Caco-2 (cell line): Measurements from ENCODE around the gene TMEM62. TPM values are rescaled to one million over a fixed set of nuclear protein-coding genes. Genes with fewer than 3 reads are reported as not detected.

Experiments
- BruUV-seq: library from RNA; stranded (reverse); fragments of 400-500 nt; replicated peaks from 2 replicates; lab custom pipeline; 2021; lab: Mats Ljungman, UMichigan
- CTCF ChIA-PET: fragments of 300-600 bp; sonication (Branson Sonifier 250); formaldehyde crosslinking; loops from one replicate; lab custom pipeline; 2022; ENCODE audit warnings: antibody characterized with exemption; lab: Charles Lee
- POLR2A ChIA-PET: fragments of 300-600 bp; sonication (Branson Sonifier 250); formaldehyde crosslinking; loops from one replicate; lab custom pipeline; 2022; ENCODE audit warnings: antibody characterized with exemption; lab: Charles Lee
- DNase-seq, 2 experiments: peaks; one replicate each; pipeline versions ENCODE4 v3.0.0 to v3.0.0-alpha.2; 2020 to 2022
- H3K27me3 ChIP-seq: replicated peaks from 2 replicates; pipeline ENCODE4 v1.6.0; 2011; ENCODE audit warnings: low read length; ENCODE audit not compliant: control insufficient read depth, insufficient read depth
- H3K36me3 ChIP-seq: 2 replicates; pipeline ENCODE4 v1.5.1; 2011; ENCODE audit warnings: low read length; ENCODE audit not compliant: control insufficient read depth, insufficient read depth
- H3K4me1 ChIP-seq: fragments of 250-450 bp; sonication (Bioruptor Pico); 2 replicates; pipeline ENCODE4 v1.5.1; 2020; ENCODE audit warnings: mild to moderate bottlenecking
- H3K4me3 ChIP-seq: 2 replicates; pipeline ENCODE4 v1.5.1; 2011; ENCODE audit warnings: low read depth, mild to moderate bottlenecking, control low read depth, low read length
- H3K9me3 ChIP-seq: fragments of 250-450 bp; sonication (Bioruptor Pico); 2 replicates; pipeline ENCODE4 v1.5.1; 2020; ENCODE audit warnings: mild to moderate bottlenecking, moderate library complexity
- H3K27ac Mint-ChIP-seq: one replicate; pipeline ENCODE4 v1.8.0; 2022; ENCODE audit warnings: mixed read lengths; ENCODE audit not compliant: unreplicated experiment
- H3K27me3 Mint-ChIP-seq: one replicate; pipeline ENCODE4 v1.8.0; 2022; ENCODE audit warnings: mixed read lengths; ENCODE audit not compliant: insufficient read depth, unreplicated experiment
- H3K36me3 Mint-ChIP-seq: one replicate; pipeline ENCODE4 v1.8.0; 2022; ENCODE audit warnings: mild to moderate bottlenecking, mixed read lengths; ENCODE audit not compliant: insufficient read depth, unreplicated experiment
- H3K4me1 Mint-ChIP-seq: one replicate; pipeline ENCODE4 v1.8.0; 2022; ENCODE audit warnings: low read depth, mixed read lengths; ENCODE audit not compliant: unreplicated experiment
- H3K4me3 Mint-ChIP-seq: one replicate; pipeline ENCODE4 v1.8.0; 2022; ENCODE audit warnings: mild to moderate bottlenecking, moderate library complexity, mixed read lengths; ENCODE audit not compliant: unreplicated experiment
- H3K9me3 Mint-ChIP-seq: one replicate; pipeline ENCODE4 v1.8.0; 2022; ENCODE audit warnings: mixed read lengths; ENCODE audit not compliant: unreplicated experiment
- CTCF ChIP-seq, 2 experiments: fragments of 200-600 bp in 1 of 2; IDR thresholded peaks; 1 replicate in 1 of 2; 2 replicates in 1 of 2; pipeline versions ENCODE4 v1.5.1 to v1.8.0; 2011 to 2022; ENCODE audit warnings: antibody characterized with exemption in 1 of 2, control low read depth in 1 of 2, inconsistent platforms in 1 of 2, low read depth in 1 of 2, low read length in 1 of 2, mild to moderate bottlenecking in 1 of 2, moderate library complexity in 1 of 2; ENCODE audit not compliant: insufficient read depth in 1 of 2, severe bottlenecking in 1 of 2, unreplicated experiment in 1 of 2
- intact Hi-C: fragments of 100-400 bp; cut with micrococcal nuclease; formaldehyde crosslinking; loops from one replicate; pipeline ENCODE4 v1.10.0; 2022; ENCODE audit not compliant: unreplicated experiment
- total RNA-seq: library from RNA; stranded (reverse); gene quantifications from 2 replicates; pipeline ENCODE4 v1.2.3, GENCODE V29; 2022

The TMEM62 gene
- total RNA-seq, 1 experiment from 2014 or later: 23.7 TPM

GRCh38 chr15:43226436-43227305 is 93.3 kb downstream of the TMEM62 start:
- no peak overlapping the region for H3K4me3 Mint-ChIP-seq
- intact Hi-C loops: no loop called here
- Histone ChIP-seq H3K9me3 (no peaks in the 10 kb centered on the region), H3K4me1 (no peaks in the 10 kb centered on the region), H3K4me3 (no peak overlapping the region), H3K27me3 (no peaks in the 10 kb centered on the region), H3K36me3 (no peaks in the 10 kb centered on the region)
- BruUV-seq: no TSS peak
- no peaks in the 10 kb centered on the region for H3K36me3 Mint-ChIP-seq
- H3K27ac Mint-ChIP-seq: no peak overlapping the region
- CTCF ChIA-PET: interaction anchor here (1.5 to 1.9 kb wide), 3 partner anchors 22 to 59 kb away, joined by 12 to 59 read pairs (median 13); no protein-coding TSS in a partner anchor
- TF ChIP-seq CTCF (IDR thresholded peaks at IDR 0.05; ENCODE audit: insufficient read depth in 1 of 2, low read depth in 1 of 2, low read length in 1 of 2, severe bottlenecking in 1 of 2, unreplicated experiment in 1 of 2): no peak
- POLR2A ChIA-PET: no interaction called here
- no peak for DNase-seq
- no peaks in the 10 kb centered on the region for H3K9me3 Mint-ChIP-seq
- peaks cover 2% of the 10 kb centered on the region for H3K27me3 Mint-ChIP-seq
- no peaks in the 10 kb centered on the region for H3K4me1 Mint-ChIP-seq

DNA sequence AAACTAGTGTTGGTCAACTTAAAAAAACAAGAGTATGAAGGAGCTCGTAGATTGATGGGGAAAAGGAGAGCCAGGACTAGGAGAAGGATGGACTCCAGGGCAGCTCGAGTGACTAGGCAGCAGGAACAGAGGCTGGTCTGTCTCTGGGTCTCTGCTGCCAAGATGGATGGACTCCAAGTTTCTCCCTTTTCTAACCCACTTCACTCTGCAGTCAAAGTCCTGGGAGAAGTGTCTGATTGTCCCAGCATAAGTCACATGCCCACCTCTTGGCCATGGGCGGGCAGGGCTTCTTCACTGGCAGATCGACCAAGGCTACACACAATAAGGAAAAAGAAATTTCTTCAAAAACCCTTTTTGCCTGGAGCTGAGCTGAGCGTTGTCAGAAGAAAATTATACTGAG is 96.6 kb downstream of the TMEM62 start:
- no peak for TF ChIP-seq CTCF (IDR thresholded peaks at IDR 0.05; ENCODE audit: insufficient read depth in 1 of 2, low read depth in 1 of 2, low read length in 1 of 2, severe bottlenecking in 1 of 2, unreplicated experiment in 1 of 2)

DNA sequence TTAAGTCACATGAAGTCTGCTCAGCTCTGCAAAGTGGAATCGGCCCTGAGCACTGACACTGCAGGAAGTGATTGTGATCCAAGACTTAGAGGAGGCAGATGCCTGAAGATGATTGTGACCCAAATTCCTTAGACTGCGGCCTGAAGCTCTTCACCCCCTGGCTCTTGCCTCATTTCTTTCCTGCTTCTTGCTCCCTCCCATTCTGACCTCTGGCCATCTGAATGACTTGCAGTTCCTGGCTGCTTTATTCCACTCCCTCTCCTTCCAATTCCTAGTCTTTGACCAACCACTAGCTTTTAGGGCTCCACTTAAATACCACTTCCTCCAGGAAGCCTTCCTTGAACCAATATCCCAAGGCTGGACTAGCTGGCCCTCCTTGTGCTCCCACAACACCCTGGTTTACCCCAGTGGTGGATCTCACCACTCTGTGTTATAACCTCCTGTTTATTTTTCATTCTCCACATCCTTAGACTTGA is 97.3 kb downstream of the TMEM62 start:
- Mint-ChIP-seq H3K4me3 (no peak overlapping the region), H3K36me3 (no peaks in the 10 kb centered on the region), H3K9me3 (no peaks in the 10 kb centered on the region), H3K27ac (no peak overlapping the region), H3K4me1 (no peaks in the 10 kb centered on the region), H3K27me3 (peaks cover 6% of the 10 kb centered on the region)
- CTCF ChIA-PET: no interaction called here
- Histone ChIP-seq H3K36me3 (no peaks in the 10 kb centered on the region), H3K27me3 (no peaks in the 10 kb centered on the region), H3K4me1 (no peaks in the 10 kb centered on the region), H3K9me3 (no peaks in the 10 kb centered on the region), H3K4me3 (no peak overlapping the region)
- no peak for DNase-seq
- intact Hi-C loops: no loop called here
- TF ChIP-seq CTCF (IDR thresholded peaks at IDR 0.05; ENCODE audit: insufficient read depth in 1 of 2, low read depth in 1 of 2, low read length in 1 of 2, severe bottlenecking in 1 of 2, unreplicated experiment in 1 of 2): no peak
- no TSS peak for BruUV-seq
- POLR2A ChIA-PET: no interaction called here

More for the DNA sequence above, 96.6 kb downstream of the TMEM62 start:
- H3K4me3 ChIP-seq: no peak overlapping the region
- no peaks in the 10 kb centered on the region for H3K4me1 ChIP-seq
- no TSS peak for BruUV-seq
- Mint-ChIP-seq H3K9me3 (no peaks in the 10 kb centered on the region), H3K27ac (no peak overlapping the region), H3K4me3 (no peak overlapping the region), H3K36me3 (no peaks in the 10 kb centered on the region), H3K27me3 (peaks cover 5% of the 10 kb centered on the region), H3K4me1 (no peaks in the 10 kb centered on the region)
- DNase-seq: no peak
- no peaks in the 10 kb centered on the region for H3K36me3 ChIP-seq
- POLR2A ChIA-PET: no interaction called here
- H3K9me3 ChIP-seq: no peaks in the 10 kb centered on the region
- CTCF ChIA-PET: interaction anchor here (1.5 kb wide), 1 partner anchor 56 kb away, joined by 4 read pairs; no protein-coding TSS in a partner anchor
- intact Hi-C loops: no loop called here
- no peaks in the 10 kb centered on the region for H3K27me3 ChIP-seq
